GM19351 (cell line): ENCODE data around the gene ELK4.

Source experiments
- ATAC-seq: cut with Tn5 transposase; IDR thresholded peaks from one replicate; pipeline ENCODE4 v1.9.1; 2021; ENCODE audit warnings: mild to moderate bottlenecking, moderate library complexity; ENCODE audit not compliant: unreplicated experiment

The ELK4 gene

GRCh38 chr1:205584732-205585131, 47.1 kb downstream of the ELK4 start:
- no peak for ATAC-seq

GRCh38 chr1:205583461-205584130, 48.2 kb downstream of the ELK4 start:
- no peak for ATAC-seq

- no peak for ATAC-seq
Observed at GRCh38 chr1:205582471-205583291, 49.1 kb downstream of the ELK4 start.

GRCh38 chr1:205582046-205582445, 49.8 kb downstream of the ELK4 start:
- ATAC-seq, result no peak

- ATAC-seq, result no peak
Observed at GRCh38 chr1:205581321-205581980, 50.4 kb downstream of the ELK4 start.

- ATAC-seq, result no peak
Observed at GRCh38 chr1:205580923-205581180, 51.0 kb downstream of the ELK4 start.

- ATAC-seq, result no peak
Observed at GRCh38 chr1:205580140-205580922, 51.5 kb downstream of the ELK4 start.

- ATAC-seq, result no peak
Observed at GRCh38 chr1:205579711-205580110, 52.1 kb downstream of the ELK4 start.

- no peak for ATAC-seq
Observed at GRCh38 chr1:205578780-205579571, 52.8 kb downstream of the ELK4 start.

- no peak for ATAC-seq
Observed at GRCh38 chr1:205577874-205578658, 53.7 kb downstream of the ELK4 start.

GRCh38 chr1:205576805-205577761, 54.7 kb downstream of the ELK4 start:
- ATAC-seq, result no peak

- ATAC-seq, result no peak
Observed at GRCh38 chr1:205576011-205576410, 55.8 kb downstream of the ELK4 start.

GRCh38 chr1:205575294-205575885, 56.4 kb downstream of the ELK4 start:
- ATAC-seq, result no peak

- no peak for ATAC-seq
Observed at GRCh38 chr1:205572421-205572820, 59.4 kb downstream of the ELK4 start.

- ATAC-seq, result no peak
Observed at GRCh38 chr1:205571747-205572146, 60.1 kb downstream of the ELK4 start.

GRCh38 chr1:205570796-205571537, 60.8 kb downstream of the ELK4 start:
- no peak for ATAC-seq

GRCh38 chr1:205570173-205570501, 61.7 kb downstream of the ELK4 start:
- no peak for ATAC-seq
